Measurements from ENCODE around the gene C18orf54. TPM values are rescaled to one million over a fixed set of nuclear protein-coding genes. Genes with fewer than 3 reads are reported as not detected.

Gene C18orf54
- total and polyA plus RNA-seq, 2 donors (not counting 1 experiment from before 2014, with no cell fraction given), result 0.60 to 4.8 TPM

DNA sequence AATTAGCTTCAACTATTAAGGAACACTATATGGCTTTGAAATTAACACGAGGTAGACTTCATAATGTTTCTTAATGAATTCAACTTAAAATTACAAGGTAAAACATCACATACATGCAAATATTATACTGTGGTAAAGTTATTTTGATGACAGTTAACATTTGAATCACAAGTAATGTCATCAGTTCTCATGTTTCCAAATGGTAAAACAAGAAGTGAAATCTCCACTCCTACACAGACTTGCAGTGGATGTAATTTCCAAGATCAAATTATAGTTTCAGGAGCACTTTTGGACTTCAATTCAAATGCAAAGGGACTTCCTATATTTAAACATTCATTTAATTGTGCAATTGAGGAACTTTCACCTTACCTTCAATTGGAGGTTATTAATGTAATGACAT lies 39.1 kb downstream of the C18orf54 start:
- Mint-ChIP-seq H3K27me3 (no peaks in the 10 kb centered on the region), H3K4me3 (no peak overlapping the region), H3K4me1 (no peaks in the 10 kb centered on the region), H3K27ac (no peak overlapping the region), H3K9me3 (ENCODE audit: insufficient read depth) (no peaks in the 10 kb centered on the region)
- no peak overlapping the region for H3K27ac ChIP-seq (ENCODE audit: low read length in 2 of 2)
- H3K4me1 ChIP-seq (ENCODE audit: control insufficient read depth in 2 of 2, insufficient read depth in 2 of 2, low read length in 2 of 2), result no peaks in the 10 kb centered on the region
- H4K20me1 ChIP-seq (ENCODE audit: control insufficient read depth, insufficient read depth, low read length, poor library complexity, severe bottlenecking), result no peaks in the 10 kb centered on the region
- no peak overlapping the region for H2AFZ ChIP-seq (ENCODE audit: insufficient read depth, low read depth, low read length, poor library complexity, severe bottlenecking)
- no peaks in the 10 kb centered on the region for H3K27me3 ChIP-seq (replicated peaks in 1 of 4; ENCODE audit: control extremely low read depth in 1 of 4, control insufficient read depth in 3 of 4, insufficient read depth in 4 of 4, low read length in 3 of 4)
- no CpG with 5 or more reads among the region's 1 CpG for WGBS (ENCODE audit: insufficient coverage)
- H3K9me3 ChIP-seq (ENCODE audit: control extremely low read depth in 1 of 3, control insufficient read depth in 2 of 3, insufficient read depth in 1 of 3, low read length in 2 of 3), result no peaks in the 10 kb centered on the region
- ChIA-PET POLR2A (no interaction called here), CTCF (no interaction called here)
- no peak for ATAC-seq (ENCODE audit: low read depth)
- H3K4me2 ChIP-seq (replicated peaks; ENCODE audit: low read depth, low read length, poor library complexity, severe bottlenecking), result no peak overlapping the region
- intact Hi-C loops (cut with micrococcal nuclease), result no loop called here
- H3K9ac ChIP-seq (ENCODE audit: low read length), result no peak overlapping the region
- no peaks in the 10 kb centered on the region for H3K79me2 ChIP-seq (ENCODE audit: control insufficient read depth, insufficient read depth, low read length)
- TF ChIP-seq EZH2 (IDR thresholded peaks at IDR 0.05; ENCODE audit: borderline replicate concordance, insufficient read depth, low read depth, low read length, poor library complexity, severe bottlenecking) (no peak), CTCF (IDR thresholded peaks at IDR 0.05) (no peak)
- no peak overlapping the region for H3K4me3 ChIP-seq (ENCODE audit: control extremely low read depth in 1 of 5, extremely low read depth in 1 of 5, insufficient read depth in 1 of 5, low read depth in 2 of 5, low read length in 4 of 5)
- H3K36me3 ChIP-seq (replicated peaks in 1 of 2; ENCODE audit: control extremely low read depth in 1 of 2, control insufficient read depth in 1 of 2, extremely low read depth in 1 of 2, insufficient read depth in 2 of 2, low read length in 1 of 2), result no peaks in the 10 kb centered on the region
- DNase-seq, result no peak

DNA sequence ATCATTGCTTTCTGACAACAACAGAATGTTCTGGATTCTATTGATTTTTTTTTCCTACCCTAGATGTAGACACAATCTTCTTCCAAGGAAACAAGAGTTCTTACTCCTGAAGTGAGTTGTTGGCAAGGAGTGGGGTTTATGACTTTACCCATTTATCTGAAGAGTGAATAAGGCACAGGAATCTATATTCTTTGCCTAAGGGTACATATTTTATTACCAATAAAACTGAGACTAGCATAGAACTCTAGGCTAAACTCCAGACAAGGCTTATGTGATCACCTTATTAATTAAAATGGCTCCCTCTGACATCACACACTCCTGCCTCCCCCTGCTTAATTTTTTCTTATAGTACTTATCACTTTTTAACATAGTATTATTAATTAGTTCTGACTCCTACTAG lies 47.6 kb downstream of the C18orf54 start:
- no peak overlapping the region for H3K27ac ChIP-seq (ENCODE audit: low read length in 2 of 2)
- Mint-ChIP-seq H3K27me3 (peaks cover 22% of the 10 kb centered on the region), H3K4me3 (no peak overlapping the region), H3K4me1 (no peaks in the 10 kb centered on the region), H3K27ac (no peak overlapping the region), H3K9me3 (ENCODE audit: insufficient read depth) (peaks cover 3% of the 10 kb centered on the region)
- DNase-seq (no peak), ATAC-seq (ENCODE audit: low read depth) (no peak)
- H4K20me1 ChIP-seq (ENCODE audit: control insufficient read depth, insufficient read depth, low read length, poor library complexity, severe bottlenecking), result no peaks in the 10 kb centered on the region
- ChIA-PET CTCF (no interaction called here), POLR2A (no interaction called here)
- no peaks in the 10 kb centered on the region for H3K27me3 ChIP-seq (replicated peaks in 1 of 4; ENCODE audit: control extremely low read depth in 1 of 4, control insufficient read depth in 3 of 4, insufficient read depth in 4 of 4, low read length in 3 of 4)
- intact Hi-C loops (cut with micrococcal nuclease), result no loop called here
- H3K4me3 ChIP-seq (ENCODE audit: control extremely low read depth in 1 of 5, extremely low read depth in 1 of 5, insufficient read depth in 1 of 5, low read depth in 2 of 5, low read length in 4 of 5), result no peak overlapping the region
- H3K4me2 ChIP-seq (replicated peaks; ENCODE audit: low read depth, low read length, poor library complexity, severe bottlenecking), result no peak overlapping the region
- H3K36me3 ChIP-seq (replicated peaks in 1 of 2; ENCODE audit: control extremely low read depth in 1 of 2, control insufficient read depth in 1 of 2, extremely low read depth in 1 of 2, insufficient read depth in 2 of 2, low read length in 1 of 2), result no peaks in the 10 kb centered on the region
- no peaks in the 10 kb centered on the region for H3K9me3 ChIP-seq (ENCODE audit: control extremely low read depth in 1 of 3, control insufficient read depth in 2 of 3, insufficient read depth in 1 of 3, low read length in 2 of 3)
- TF ChIP-seq EZH2 (IDR thresholded peaks at IDR 0.05; ENCODE audit: borderline replicate concordance, insufficient read depth, low read depth, low read length, poor library complexity, severe bottlenecking), result no peak
- no peak for TF ChIP-seq CTCF (IDR thresholded peaks at IDR 0.05)
- H3K79me2 ChIP-seq (ENCODE audit: control insufficient read depth, insufficient read depth, low read length), result no peaks in the 10 kb centered on the region
- H3K4me1 ChIP-seq (ENCODE audit: control insufficient read depth in 2 of 2, insufficient read depth in 2 of 2, low read length in 2 of 2), result no peaks in the 10 kb centered on the region
- H3K9ac ChIP-seq (ENCODE audit: low read length), result no peak overlapping the region
- no peak overlapping the region for H2AFZ ChIP-seq (ENCODE audit: insufficient read depth, low read depth, low read length, poor library complexity, severe bottlenecking)
